GM21717 (cell line): ENCODE results near the gene DGKD.
"Not testable (repeated sequence)": the region's sequence is repeated elsewhere in the genome, so short reads cannot be mapped to it uniquely, and the experiment has no call there.

Experiments used
- ATAC-seq: cut with Tn5 transposase; IDR thresholded peaks from one replicate; pipeline ENCODE4 v1.9.1; 2021; ENCODE audit warnings: mild to moderate bottlenecking, moderate library complexity; ENCODE audit not compliant: unreplicated experiment

DGKD gene

GRCh38 chr2:233361297-233361696, 7.0 kb downstream of the DGKD start:
- no peak for ATAC-seq

- no peak for ATAC-seq
Measured at GRCh38 chr2:233362742-233363141, 8.4 kb downstream of the DGKD start.

- peak; percentile 63 for ATAC-seq
Measured at GRCh38 chr2:233363744-233364235, 9.5 kb downstream of the DGKD start.

GRCh38 chr2:233365861-233366520, 11.7 kb downstream of the DGKD start:
- no peak for ATAC-seq

- ATAC-seq = no peak
Measured at GRCh38 chr2:233367586-233367985, 13.3 kb downstream of the DGKD start.

GRCh38 chr2:233368756-233369155, 14.5 kb downstream of the DGKD start:
- no peak for ATAC-seq

GRCh38 chr2:233369462-233369861, 15.2 kb downstream of the DGKD start:
- no peak for ATAC-seq

- ATAC-seq = no peak
Measured at GRCh38 chr2:233369897-233370685, 15.8 kb downstream of the DGKD start.

GRCh38 chr2:233371641-233372040, 17.3 kb downstream of the DGKD start:
- no peak for ATAC-seq

- ATAC-seq = no peak
Measured at GRCh38 chr2:233372855-233373254, 18.6 kb downstream of the DGKD start.

GRCh38 chr2:233373316-233373715, 19.0 kb downstream of the DGKD start:
- ATAC-seq = no peak

- ATAC-seq = not testable (repeated sequence)
Measured at GRCh38 chr2:233374776-233375175, 20.5 kb downstream of the DGKD start.

GRCh38 chr2:233375490-233376314, 21.4 kb downstream of the DGKD start:
- no peak for ATAC-seq

- no peak for ATAC-seq
Measured at GRCh38 chr2:233379034-233379433, 24.7 kb downstream of the DGKD start.

- ATAC-seq = no peak
Measured at GRCh38 chr2:233379441-233379840, 25.1 kb downstream of the DGKD start.

GRCh38 chr2:233380132-233380895, 26.0 kb downstream of the DGKD start:
- ATAC-seq = no peak

GRCh38 chr2:233380995-233381637, 26.8 kb downstream of the DGKD start:
- ATAC-seq = no peak

- ATAC-seq = no peak
Measured at GRCh38 chr2:233381638-233381995, 27.3 kb downstream of the DGKD start.

GRCh38 chr2:233384015-233384414, 29.7 kb downstream of the DGKD start:
- no peak for ATAC-seq

- peak; percentile 25 for ATAC-seq
Measured at GRCh38 chr2:233384811-233385488, 30.7 kb downstream of the DGKD start.
